HG03571 (cell line): ENCODE measurements around the gene MYO10.
"Not testable (repeated sequence)": the region's sequence is repeated elsewhere in the genome, so short reads cannot be mapped to it uniquely, and the experiment has no call there.

Source experiments
- ATAC-seq: cut with Tn5 transposase; IDR thresholded peaks from one replicate; pipeline ENCODE4 v1.9.1; 2021; ENCODE audit not compliant: unreplicated experiment

MYO10 gene

GRCh38 chr5:16679863-16680262 is 256.2 kb downstream of the MYO10 start:
- no peak for ATAC-seq

DNA sequence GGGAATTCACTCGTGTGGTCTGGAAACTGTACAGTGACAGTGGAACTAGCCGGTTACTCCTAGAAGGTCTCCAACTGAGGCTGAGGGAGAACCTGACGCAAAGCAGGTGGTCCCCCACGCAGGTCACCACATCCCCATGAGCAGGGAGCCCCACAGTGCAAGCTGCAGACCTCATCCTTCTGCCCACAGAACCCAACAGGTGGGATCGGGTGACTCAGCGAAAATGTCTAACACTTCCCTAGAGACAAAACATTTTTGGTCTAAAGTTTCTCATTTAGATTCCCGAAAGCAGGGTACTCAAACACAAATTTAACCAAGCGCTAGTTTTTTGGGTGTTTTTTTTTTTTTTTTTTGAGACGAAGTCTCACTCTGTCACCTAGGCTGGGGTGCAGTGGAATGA is 256.9 kb downstream of the MYO10 start:
- ATAC-seq = no peak

DNA sequence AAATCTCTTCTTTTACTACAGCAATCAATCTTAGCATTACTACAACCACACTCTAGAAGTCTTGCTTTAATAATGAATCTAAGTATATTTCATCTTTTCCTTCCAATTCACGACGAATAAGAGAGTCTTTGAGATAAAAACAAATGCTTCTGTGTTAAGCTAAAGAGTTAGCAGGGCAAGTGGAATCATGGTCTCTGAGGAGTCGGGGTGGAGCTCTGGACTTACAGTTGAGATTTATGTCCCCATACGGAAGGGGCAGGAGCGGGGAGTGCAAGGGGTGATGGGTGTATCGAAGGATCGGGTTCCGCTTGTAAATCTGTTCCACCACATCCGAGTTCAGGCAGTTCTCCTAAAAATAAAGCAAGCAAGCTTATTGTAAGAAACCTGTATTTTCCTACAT is 260.3 kb downstream of the MYO10 start:
- no peak for ATAC-seq

GRCh38 chr5:16674750-16675149 is 261.3 kb downstream of the MYO10 start:
- no peak for ATAC-seq

GRCh38 chr5:16673241-16674201 is 262.6 kb downstream of the MYO10 start:
- ATAC-seq = no peak

DNA sequence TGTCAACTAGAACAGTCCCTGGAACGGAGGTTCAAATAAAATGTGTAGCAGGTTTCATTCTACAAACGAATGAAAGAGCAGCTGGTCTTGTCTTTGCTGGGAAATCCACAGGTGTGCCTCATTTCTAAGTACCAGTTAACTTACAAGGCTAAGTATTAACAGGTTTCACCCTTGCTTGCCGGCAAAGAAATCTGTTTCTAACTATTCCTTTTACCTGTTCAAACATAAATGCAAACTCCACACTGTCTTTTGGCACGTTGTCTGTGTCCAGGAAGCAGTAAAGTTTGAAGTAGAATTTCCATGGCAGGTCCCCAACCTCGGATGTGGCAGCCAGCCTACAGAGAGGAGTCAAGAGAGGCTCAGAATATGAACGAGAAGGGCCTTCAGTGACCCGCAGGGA is 264.9 kb downstream of the MYO10 start:
- ATAC-seq = no peak

- ATAC-seq = no peak
Observed at GRCh38 chr5:16669776-16670175, 266.3 kb downstream of the MYO10 start.

DNA sequence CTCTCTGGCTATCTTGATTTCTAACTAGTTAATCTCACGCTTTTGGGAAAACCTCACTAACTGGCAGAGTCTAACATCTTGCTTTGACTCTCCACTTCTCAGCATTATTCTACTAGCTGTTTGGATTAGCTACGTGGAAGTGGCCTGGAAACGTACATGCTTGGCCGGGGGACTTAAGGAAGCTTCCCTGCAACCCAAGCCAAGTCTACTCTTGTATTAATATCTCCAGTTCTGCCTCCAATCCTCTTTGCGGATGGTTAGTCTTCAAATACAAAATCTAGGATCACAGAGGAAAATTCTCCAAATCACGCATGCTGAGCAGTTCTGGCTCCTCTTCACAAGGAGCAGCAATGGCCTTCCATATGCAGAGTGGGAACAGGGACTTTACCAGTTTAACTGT is 267.5 kb downstream of the MYO10 start:
- no peak for ATAC-seq

DNA sequence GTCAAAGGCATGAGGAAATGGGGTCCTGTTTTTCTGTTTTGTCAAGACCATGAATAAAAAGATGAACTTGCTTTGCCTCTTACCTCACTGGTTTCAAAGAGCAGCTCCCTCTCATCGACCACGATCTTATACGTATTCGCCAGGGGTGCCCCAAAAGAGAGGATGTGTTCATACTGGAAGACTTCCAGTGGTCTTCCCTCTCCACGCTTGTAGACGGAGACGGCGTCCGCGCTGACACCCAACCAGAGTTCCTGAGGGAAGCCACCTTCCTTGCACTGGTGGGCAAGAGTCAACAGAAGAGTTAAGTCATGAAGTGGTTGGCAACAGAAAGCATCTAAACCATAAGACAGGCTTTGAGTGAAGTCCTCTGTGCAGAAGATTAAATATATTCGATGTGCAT is 267.9 kb downstream of the MYO10 start:
- no peak for ATAC-seq

- ATAC-seq = no peak
Observed at GRCh38 chr5:16666883-16667398, 269.1 kb downstream of the MYO10 start.

DNA sequence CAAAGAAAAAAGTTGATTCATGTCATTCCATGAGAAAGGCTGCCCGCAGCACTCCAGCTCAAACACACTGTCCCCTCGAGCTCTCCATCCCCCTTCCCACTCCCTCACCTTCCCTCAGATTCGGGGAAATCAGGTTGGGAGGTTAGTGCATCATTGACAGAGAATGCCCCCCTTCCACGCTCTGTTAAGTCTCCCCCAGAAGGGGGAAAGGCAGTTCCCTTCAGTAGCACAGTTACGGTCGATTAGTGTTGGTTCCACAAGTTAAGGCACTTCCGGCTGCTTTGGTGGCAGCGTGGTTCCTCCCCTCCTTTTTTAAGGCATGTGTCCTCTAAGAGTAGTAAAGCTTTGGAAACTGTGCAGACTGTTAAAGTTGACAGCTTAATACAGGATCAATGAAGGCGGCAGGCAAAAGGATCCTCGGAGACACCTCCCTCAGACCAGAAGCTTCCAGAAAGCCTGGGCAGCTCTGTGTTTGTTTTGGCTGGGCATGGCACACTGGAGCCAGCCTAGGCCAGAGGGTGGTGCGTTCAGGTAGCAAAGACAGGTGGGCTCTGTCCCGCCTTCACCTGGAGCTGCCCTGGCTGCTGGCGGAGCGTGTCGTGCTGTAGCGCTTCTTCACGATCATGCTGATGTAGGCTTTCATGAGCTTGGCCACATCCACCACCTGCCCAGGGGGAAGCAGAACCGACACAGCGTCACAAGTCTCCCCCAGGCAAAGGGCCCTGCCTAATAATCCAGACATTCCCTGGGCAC is 269.8 kb downstream of the MYO10 start:
- ATAC-seq = no peak

DNA sequence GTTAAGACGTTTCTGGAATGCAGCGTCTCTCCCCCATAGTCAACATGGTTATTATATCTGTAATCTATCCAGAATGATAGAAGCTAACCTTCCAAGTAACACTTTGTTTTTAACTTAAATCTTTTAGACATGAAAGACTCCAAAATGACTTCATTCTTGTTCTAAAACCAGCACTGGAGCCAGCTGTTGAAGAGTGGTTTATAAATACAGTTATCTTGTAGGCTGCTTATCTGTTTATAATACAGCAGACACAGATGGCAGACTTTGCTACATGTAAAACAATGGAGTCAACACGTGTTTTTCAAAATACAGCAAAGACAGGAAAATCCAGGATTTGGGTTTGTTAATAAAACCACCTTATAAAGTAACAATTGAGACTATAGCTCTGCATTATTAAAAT is 270.5 kb downstream of the MYO10 start:
- ATAC-seq = no peak

DNA sequence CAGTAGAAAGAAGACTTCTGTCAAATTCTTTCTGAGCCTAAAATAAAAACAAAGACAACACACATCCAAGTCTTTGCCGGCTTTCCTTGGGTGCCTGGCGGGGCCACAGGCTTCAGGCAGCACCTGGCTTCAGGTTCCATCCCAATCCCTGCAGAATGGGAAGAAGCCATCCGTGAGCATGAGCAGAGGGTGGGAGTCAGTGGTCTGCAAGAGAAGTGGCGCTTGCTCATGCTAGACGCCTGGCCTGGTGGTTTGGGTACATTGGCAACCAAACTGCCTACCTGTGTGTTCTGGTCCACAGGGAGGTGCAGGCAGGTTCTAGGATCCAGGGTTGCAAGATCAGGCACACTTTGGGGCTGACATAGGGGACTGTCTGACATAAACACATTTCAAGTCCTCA is 271.7 kb downstream of the MYO10 start:
- no peak for ATAC-seq

- no peak for ATAC-seq
Observed at GRCh38 chr5:16663840-16664239, 272.2 kb downstream of the MYO10 start.

- no peak for ATAC-seq
Observed at GRCh38 chr5:16661713-16662112, 274.4 kb downstream of the MYO10 start.

DNA sequence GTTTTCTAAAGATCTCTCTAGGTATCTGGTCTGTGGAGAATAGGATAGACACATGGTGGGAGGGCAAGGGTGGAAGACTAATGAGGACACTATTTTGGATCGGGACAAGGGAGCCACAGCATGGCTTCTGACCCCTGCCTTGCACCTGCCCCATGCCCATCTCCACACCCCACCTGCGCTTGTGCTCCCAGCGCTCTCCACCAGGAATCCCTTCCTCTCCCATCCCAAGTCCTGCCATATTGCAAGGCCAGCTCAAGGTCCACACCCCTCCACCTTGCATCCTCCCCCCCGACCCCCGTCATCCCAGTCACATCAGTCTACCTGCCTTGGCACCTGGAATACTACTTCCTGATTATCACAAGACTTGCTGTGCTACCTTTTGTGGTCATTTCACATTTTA is 275.1 kb downstream of the MYO10 start:
- ATAC-seq = no peak

- ATAC-seq = no peak
Observed at GRCh38 chr5:16659536-16659935, 276.6 kb downstream of the MYO10 start.

GRCh38 chr5:16656561-16657191 is 279.4 kb downstream of the MYO10 start:
- ATAC-seq = no peak

GRCh38 chr5:16654647-16655334 is 281.3 kb downstream of the MYO10 start:
- no peak for ATAC-seq

DNA sequence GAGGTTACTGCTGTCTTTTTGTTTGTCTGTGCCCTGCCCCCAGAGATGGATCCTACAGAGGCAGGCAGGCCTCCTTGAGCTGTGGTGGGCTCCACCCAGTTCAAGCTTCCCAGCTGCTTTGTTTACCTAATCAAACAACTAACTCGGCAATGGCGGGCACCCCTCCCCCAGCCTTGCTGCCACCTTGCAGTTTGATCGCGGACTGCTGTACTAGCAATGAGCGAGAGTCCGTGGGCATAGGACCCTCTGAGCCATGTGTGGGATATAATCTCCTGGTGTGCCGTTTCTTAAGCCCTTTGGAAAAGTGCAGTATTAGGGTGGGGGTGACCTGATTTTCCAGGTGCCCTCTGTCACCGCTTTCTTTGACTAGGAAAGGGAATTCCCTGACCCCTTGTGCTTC is 287.3 kb downstream of the MYO10 start:
- not testable (repeated sequence) for ATAC-seq
